Esophagus squamous epithelium (tissue), 5 donors: ENCODE results near the gene TMED3. TPM values are rescaled to one million over a fixed set of nuclear protein-coding genes. Genes with fewer than 3 reads are reported as not detected.

ENCODE experiments used
- DNase-seq: peaks from one replicate; lab custom pipeline; 2025; lab: John Stamatoyannopoulos, UW
- H3K27ac ChIP-seq, 4 donors: fragments of 200-600 bp; sonication (generic); one replicate each; pipeline ENCODE4 v1.5.1; 2016 to 2019; ENCODE audit warnings: mild to moderate bottlenecking in 1 of 4
- H3K27me3 ChIP-seq, 4 donors: fragments of 200-600 bp; sonication (generic); 1 replicate in 3 of 4; 2 replicates in 1 of 4; pipeline versions ENCODE4 v1.5.1 to v1.6.0; 2017 to 2021; ENCODE audit warnings: antibody characterized with exemption in 1 of 4
- H3K36me3 ChIP-seq, 3 donors: fragments of 200-600 bp; sonication (generic); one replicate each; pipeline ENCODE4 v1.5.1; 2016 to 2019
- H3K4me1 ChIP-seq, 3 donors: fragments of 200-600 bp; sonication (generic); one replicate each; pipeline ENCODE4 v1.5.1; 2017 to 2019
- H3K4me3 ChIP-seq, 4 donors: fragments of 200-600 bp; sonication (generic); 1 replicate in 3 of 4; 2 replicates in 1 of 4; pipeline ENCODE4 v1.5.1; 2016 to 2019; ENCODE audit warnings: mild to moderate bottlenecking in 2 of 4, moderate library complexity in 1 of 4
- H3K9me3 ChIP-seq, 3 donors: fragments of 200-600 bp; sonication (generic); one replicate each; pipeline ENCODE4 v1.5.1; 2016 to 2019
- POLR2A ChIP-seq, 4 donors: fragments of 450-650 bp; IDR thresholded peaks; one replicate each; pipeline ENCODE4 v1.6.1; 2017; ENCODE audit warnings: antibody characterized with exemption in 4 of 4, mild to moderate bottlenecking in 4 of 4, moderate library complexity in 3 of 4
- WGBS, 2 donors: methylation state at CpG; one replicate each; pipeline ENCODE4 v1.1.5; 2018; 5-methylcytosine and 5-hydroxymethylcytosine counted together
- intact Hi-C: fragments of 100-400 bp; cut with DNase I; formaldehyde crosslinking; loops from one replicate; pipeline ENCODE4 v1.15.0; 2022
- total RNA-seq, 4 donors: library from RNA; depleted of rRNA; stranded (reverse); fragments of >200 nt; gene quantifications; one replicate each; pipeline ENCODE4 v1.1.0, GENCODE V29; 2016
- TF ChIP-seq, protein P1 (sequence below), 6 experiments: fragments of 450-650 bp in 4 of 6; fragments of 200-600 bp in 2 of 6; sonication (generic) in 2 of 6; IDR thresholded peaks; one replicate each; pipeline ENCODE4 v1.5.1; 2016 to 2019; ENCODE audit warnings: antibody characterized with exemption in 6 of 6, mild to moderate bottlenecking in 4 of 6, moderate library complexity in 4 of 6
- donor health status: DM: yes; HTN: yes; CAD: no.

The TMED3 gene
- total RNA-seq, 4 donors from 2014 or later, result 111 to 171 (median 141) TPM

DNA sequence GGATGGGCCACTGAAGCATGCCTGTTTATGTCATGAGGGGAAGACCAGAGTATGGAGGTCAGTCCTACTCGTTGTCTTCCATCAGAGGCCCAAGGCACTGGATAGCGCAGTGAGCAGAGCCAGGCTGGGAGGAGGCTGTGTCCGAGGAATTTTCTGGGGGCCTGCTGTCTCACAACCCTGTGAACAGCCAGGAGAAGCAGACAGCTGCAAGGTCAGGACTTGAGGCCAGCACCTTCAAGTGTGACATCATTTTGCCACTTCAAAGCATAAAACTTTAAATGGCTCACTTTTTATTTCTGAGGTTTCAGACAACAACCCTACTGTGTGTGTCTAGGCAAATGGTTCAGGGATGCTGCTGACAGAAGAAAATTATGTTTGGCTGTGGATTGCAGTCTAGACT, 47.2 kb downstream of the TMED3 start:
- H3K9me3 ChIP-seq, result no peaks in the 10 kb centered on the region
- no peak overlapping the region for H3K4me3 ChIP-seq
- TF ChIP-seq, protein P1, sequence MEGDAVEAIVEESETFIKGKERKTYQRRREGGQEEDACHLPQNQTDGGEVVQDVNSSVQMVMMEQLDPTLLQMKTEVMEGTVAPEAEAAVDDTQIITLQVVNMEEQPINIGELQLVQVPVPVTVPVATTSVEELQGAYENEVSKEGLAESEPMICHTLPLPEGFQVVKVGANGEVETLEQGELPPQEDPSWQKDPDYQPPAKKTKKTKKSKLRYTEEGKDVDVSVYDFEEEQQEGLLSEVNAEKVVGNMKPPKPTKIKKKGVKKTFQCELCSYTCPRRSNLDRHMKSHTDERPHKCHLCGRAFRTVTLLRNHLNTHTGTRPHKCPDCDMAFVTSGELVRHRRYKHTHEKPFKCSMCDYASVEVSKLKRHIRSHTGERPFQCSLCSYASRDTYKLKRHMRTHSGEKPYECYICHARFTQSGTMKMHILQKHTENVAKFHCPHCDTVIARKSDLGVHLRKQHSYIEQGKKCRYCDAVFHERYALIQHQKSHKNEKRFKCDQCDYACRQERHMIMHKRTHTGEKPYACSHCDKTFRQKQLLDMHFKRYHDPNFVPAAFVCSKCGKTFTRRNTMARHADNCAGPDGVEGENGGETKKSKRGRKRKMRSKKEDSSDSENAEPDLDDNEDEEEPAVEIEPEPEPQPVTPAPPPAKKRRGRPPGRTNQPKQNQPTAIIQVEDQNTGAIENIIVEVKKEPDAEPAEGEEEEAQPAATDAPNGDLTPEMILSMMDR (IDR thresholded peaks at IDR 0.05), result no peak
- TF ChIP-seq POLR2A (IDR thresholded peaks at IDR 0.05), result no peak
- no peaks in the 10 kb centered on the region for H3K27me3 ChIP-seq
- DNase-seq, result no peak
- no peak overlapping the region for H3K27ac ChIP-seq
- intact Hi-C loops, result no loop called here
- no peaks in the 10 kb centered on the region for H3K36me3 ChIP-seq
- H3K4me1 ChIP-seq, result no peaks in the 10 kb centered on the region
- 80 to 93% methylated on average over 1 to 3 of the region's 3 CpGs for WGBS, 2 donors

DNA sequence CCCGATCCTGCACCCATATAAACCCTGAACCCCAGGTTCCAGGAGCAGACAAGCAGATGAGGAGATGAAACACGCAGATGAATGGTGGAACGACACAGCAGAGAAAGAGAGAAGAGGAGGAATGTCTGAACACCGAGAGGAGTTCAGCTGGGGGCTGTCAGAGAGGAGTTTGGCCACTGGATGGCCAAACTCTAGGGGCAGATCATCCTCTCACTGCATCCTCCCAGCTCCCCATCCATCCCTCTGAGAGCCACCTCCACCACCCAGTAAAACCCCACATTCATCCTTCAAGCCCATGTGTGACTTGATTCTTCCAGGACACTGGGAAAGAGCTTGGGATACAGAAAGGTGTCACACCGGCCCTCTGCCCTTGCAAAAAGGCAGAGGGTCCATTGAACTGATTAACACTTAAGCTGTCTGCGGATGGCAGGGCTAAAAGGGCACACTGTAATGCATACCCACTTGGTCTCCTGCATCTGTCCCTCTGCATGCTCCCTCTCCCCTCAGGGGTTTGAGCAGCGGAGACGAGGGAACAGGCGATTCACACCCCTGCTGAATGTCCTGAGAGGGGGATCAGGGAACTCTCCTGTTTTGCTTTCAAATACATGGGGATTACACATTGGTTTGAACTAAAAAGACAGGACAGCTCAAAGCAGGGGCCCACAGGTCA, 53.8 kb downstream of the TMED3 start:
- H3K9me3 ChIP-seq, result no peaks in the 10 kb centered on the region
- H3K36me3 ChIP-seq, result no peaks in the 10 kb centered on the region
- H3K27ac ChIP-seq, result no peak overlapping the region
- intact Hi-C loops, result no loop called here
- no peak for DNase-seq
- no peaks in the 10 kb centered on the region for H3K4me1 ChIP-seq
- no peaks in the 10 kb centered on the region for H3K27me3 ChIP-seq
- WGBS, 2 donors, result 79% methylated on average over 6 to 8 of the region's 9 CpGs
- no peak overlapping the region for H3K4me3 ChIP-seq
- TF ChIP-seq, protein P1 (IDR thresholded peaks at IDR 0.05), result no peak
- TF ChIP-seq POLR2A (IDR thresholded peaks at IDR 0.05), result no peak

DNA sequence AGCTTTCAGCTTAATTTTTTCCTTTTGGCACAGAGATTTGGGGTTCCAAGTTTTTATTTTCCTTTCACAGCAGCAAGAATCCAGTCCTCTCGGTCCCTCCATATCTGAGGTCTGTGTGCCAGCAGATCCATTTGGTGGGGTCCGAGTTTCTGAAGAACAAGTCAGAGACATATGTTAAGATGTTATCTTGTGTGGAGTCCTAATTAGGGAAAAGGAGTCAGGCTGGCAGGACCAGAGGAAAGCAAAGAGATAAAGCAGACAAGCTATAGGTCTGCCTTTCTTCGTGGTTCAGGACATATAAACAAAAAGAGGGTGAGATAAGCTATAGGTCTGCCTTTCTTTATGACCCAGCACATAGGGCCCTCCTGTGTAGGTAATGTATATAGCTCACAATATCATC, 54.9 kb downstream of the TMED3 start:
- no peak overlapping the region for H3K27ac ChIP-seq
- H3K4me1 ChIP-seq, result no peaks in the 10 kb centered on the region
- intact Hi-C loops, result no loop called here
- no peak for TF ChIP-seq POLR2A (IDR thresholded peaks at IDR 0.05)
- TF ChIP-seq, protein P1 (IDR thresholded peaks at IDR 0.05), result no peak
- H3K27me3 ChIP-seq, result no peaks in the 10 kb centered on the region
- no peak for DNase-seq
- 56 to 70% methylated on average over 3 of the region's 3 CpGs for WGBS, 2 donors
- H3K36me3 ChIP-seq, result no peaks in the 10 kb centered on the region
- no peaks in the 10 kb centered on the region for H3K9me3 ChIP-seq
- no peak overlapping the region for H3K4me3 ChIP-seq

DNA sequence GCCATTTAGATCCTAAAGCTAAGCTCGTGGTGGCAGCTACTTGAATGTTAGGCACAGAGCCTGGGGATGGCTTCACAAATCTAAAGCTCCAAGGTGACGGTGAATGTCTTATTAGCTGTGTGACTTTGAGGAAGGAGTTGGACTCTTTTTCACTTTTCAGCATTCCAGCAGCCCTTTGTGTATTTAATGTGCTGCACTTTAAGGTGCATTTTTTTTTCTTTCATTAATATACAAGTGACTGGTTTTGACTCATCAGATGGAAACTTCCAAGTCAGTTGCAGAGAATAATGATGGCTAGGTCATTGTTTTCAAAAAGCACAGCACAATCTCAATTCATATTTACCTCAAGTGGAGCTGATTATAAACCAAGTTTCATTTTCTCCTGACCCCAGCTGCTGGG, 55.8 kb downstream of the TMED3 start:
- TF ChIP-seq, protein P1 (IDR thresholded peaks at IDR 0.05), result no peak
- no peak for TF ChIP-seq POLR2A (IDR thresholded peaks at IDR 0.05)
- Histone ChIP-seq H3K4me3 (no peak overlapping the region), H3K4me1 (no peaks in the 10 kb centered on the region), H3K27me3 (no peaks in the 10 kb centered on the region), H3K27ac (no peak overlapping the region), H3K9me3 (no peaks in the 10 kb centered on the region), H3K36me3 (no peaks in the 10 kb centered on the region)
- 65 to 73% methylated on average over 2 of the region's 2 CpGs for WGBS, 2 donors
- intact Hi-C loops, result no loop called here
- DNase-seq, result no peak

DNA sequence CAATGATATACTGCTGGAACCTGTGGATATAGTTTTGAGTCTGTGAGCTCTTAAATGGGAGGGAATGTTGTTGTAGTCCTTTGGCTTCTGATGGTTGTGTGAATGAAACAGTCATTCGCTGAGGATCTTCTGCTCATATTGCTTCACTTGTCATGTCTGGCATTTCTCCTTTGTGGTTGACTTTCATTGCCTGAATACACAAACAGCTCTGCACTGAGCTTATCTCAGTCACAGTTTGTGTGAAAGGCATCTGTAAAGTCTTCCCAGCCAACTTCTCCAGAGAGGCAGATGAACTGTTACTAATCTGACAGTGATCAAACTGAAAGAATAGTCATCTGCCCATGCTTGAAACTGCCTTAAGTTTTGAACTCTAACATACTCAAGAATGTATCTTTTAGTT, 59.8 kb downstream of the TMED3 start:
- 64 to 75% methylated on average over 1 of the region's 1 CpG for WGBS, 2 donors

More for the DNA sequence above, 59.8 kb downstream of the TMED3 start:
- Histone ChIP-seq H3K4me1 (no peaks in the 10 kb centered on the region), H3K27ac (no peak overlapping the region), H3K27me3 (no peaks in the 10 kb centered on the region), H3K4me3 (no peak overlapping the region), H3K9me3 (no peaks in the 10 kb centered on the region), H3K36me3 (no peaks in the 10 kb centered on the region)
- TF ChIP-seq, protein P1 (IDR thresholded peaks at IDR 0.05), result no peak
- TF ChIP-seq POLR2A (IDR thresholded peaks at IDR 0.05), result no peak
- intact Hi-C loops, result no loop called here
- DNase-seq, result no peak
